Suprapubic skin (tissue), 4 donors: ENCODE measurements around the gene CSH2. TPM values are rescaled to one million over a fixed set of nuclear protein-coding genes. Genes with fewer than 3 reads are reported as not detected.
"Not testable (repeated sequence)": the region's sequence is repeated elsewhere in the genome, so short reads cannot be mapped to it uniquely, and the experiment has no call there.

Source experiments
- DNase-seq, 2 donors: peaks; one replicate each; pipeline ENCODE4 v3.0.0-alpha.2; 2019; ENCODE audit warnings: low spot score in 2 of 2
- H3K27ac ChIP-seq: fragments of 200-600 bp; sonication (generic); one replicate; pipeline ENCODE4 v1.5.1; 2019
- H3K27me3 ChIP-seq: fragments of 200-600 bp; sonication (generic); one replicate; pipeline ENCODE4 v1.5.1; 2019
- H3K36me3 ChIP-seq: fragments of 200-600 bp; sonication (generic); one replicate; pipeline ENCODE4 v1.5.1; 2019
- H3K4me1 ChIP-seq: fragments of 200-600 bp; sonication (generic); one replicate; pipeline ENCODE4 v1.5.1; 2019
- H3K4me3 ChIP-seq: fragments of 200-600 bp; sonication (generic); one replicate; pipeline ENCODE4 v1.5.1; 2019; ENCODE audit warnings: mild to moderate bottlenecking
- H3K9me3 ChIP-seq: fragments of 200-600 bp; sonication (generic); one replicate; pipeline ENCODE4 v1.5.1; 2019
- EP300 ChIP-seq: sonication (generic); formaldehyde crosslinking; IDR thresholded peaks from one replicate; pipeline ENCODE4 v1.6.1; 2017; ENCODE audit warnings: antibody characterized with exemption
- POLR2A ChIP-seq, 2 donors: fragments of 450-650 bp; IDR thresholded peaks; one replicate each; pipeline ENCODE4 v1.6.1; 2017; ENCODE audit warnings: antibody characterized with exemption in 2 of 2, mild to moderate bottlenecking in 2 of 2, moderate library complexity in 2 of 2
- POLR2AphosphoS5 ChIP-seq, 3 donors: sonication (generic); formaldehyde crosslinking; IDR thresholded peaks; one replicate each; pipeline ENCODE4 v1.6.1; 2017; ENCODE audit warnings: antibody characterized with exemption in 3 of 3
- WGBS: methylation state at CpG from one replicate; pipeline ENCODE4 v1.1.5; 2018; 5-methylcytosine and 5-hydroxymethylcytosine counted together
- total RNA-seq, 4 donors: library from RNA; depleted of rRNA; stranded (reverse); fragments of >200 nt; gene quantifications; one replicate each; pipeline ENCODE4 v1.1.0, GENCODE V29; 2016
- TF ChIP-seq, protein P1 (sequence below), 2 donors: fragments of 200-600 bp in 1 of 2; fragments of 450-650 bp in 1 of 2; sonication (generic) in 1 of 2; IDR thresholded peaks; one replicate each; pipeline ENCODE4 v1.5.1; 2016 to 2019; ENCODE audit warnings: antibody characterized with exemption in 2 of 2, mild to moderate bottlenecking in 1 of 2, moderate library complexity in 1 of 2

The CSH2 gene
- not detected for total RNA-seq

DNA sequence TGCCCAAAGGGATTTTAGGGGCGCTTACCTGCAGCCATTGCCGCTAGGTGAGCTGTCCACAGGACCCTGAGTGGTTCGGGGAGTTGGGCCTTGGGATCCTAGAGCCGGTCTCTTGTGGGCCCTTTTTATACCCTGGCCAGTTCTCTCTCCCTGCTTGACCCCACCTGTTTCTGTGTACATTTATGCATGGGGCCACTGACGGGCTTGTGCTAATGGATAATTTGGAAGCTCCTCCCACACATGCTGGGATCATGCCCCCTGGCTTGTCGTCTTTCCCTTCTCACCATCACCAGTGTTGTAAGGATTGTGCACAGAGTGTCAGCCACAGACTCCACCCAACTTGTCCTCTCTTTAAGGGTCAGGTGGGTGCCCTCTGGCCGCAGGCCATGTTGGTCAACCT, at the start of gene CSH2:
Gene CSH2 (minus strand): TSS at position 101 of the 400 bp plus-strand sequence. CDS start 63 bp downstream, at position 38.
- not testable (repeated sequence) for DNase-seq, H3K27me3 ChIP-seq, H3K4me1 ChIP-seq, H3K36me3 ChIP-seq, H3K4me3 ChIP-seq, H3K9me3 ChIP-seq, H3K27ac ChIP-seq
- WGBS: no CpG with 5 or more reads among the region's 7 CpGs

DNA sequence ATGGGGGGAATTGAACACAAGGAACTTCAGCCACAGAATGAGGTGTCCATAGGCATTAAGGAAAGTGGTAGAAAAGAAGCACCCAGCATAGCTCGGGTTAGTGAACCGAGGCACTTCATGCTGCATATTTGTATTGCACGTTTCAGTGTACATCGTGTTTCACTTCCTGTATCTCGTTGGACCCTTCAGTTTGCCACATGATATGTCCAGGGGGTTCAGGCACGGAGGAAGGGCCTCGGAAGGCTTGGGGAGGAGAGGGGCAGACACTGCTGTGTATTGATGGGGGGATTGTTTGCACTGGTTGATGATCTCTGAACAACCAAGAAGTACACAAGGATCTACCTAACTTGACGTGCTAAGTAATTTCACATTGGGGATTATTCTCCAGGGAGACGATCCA, 48.9 kb upstream of the CSH2 start:
- H3K4me1 ChIP-seq, H3K4me3 ChIP-seq, H3K27me3 ChIP-seq, H3K9me3 ChIP-seq, H3K36me3 ChIP-seq, DNase-seq, H3K27ac ChIP-seq: not testable (repeated sequence)
- 72% methylated on average over 9 of the region's 9 CpGs for WGBS

DNA sequence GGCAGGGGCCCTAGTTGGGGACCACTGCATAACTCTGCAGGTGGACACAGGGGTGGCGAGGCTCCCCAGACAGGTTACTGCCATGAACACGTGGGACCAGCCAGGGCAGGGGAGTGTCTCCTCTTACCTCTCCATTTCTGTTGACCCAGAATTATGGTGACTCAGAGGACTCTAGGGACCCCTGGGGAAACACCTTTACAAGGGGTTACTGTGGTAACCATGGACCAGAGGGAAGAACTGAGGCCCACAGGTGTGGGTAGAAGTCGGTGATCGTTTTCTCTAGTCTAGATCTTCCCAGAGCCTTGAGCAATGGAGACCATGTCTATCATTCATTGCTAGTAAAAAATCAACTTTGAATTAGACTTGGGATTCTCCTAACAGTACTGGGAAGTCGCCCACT, 47.3 kb upstream of the CSH2 start:
- not testable (repeated sequence) for H3K27me3 ChIP-seq, H3K4me3 ChIP-seq, H3K27ac ChIP-seq, H3K4me1 ChIP-seq, H3K36me3 ChIP-seq, H3K9me3 ChIP-seq, DNase-seq
- 93% methylated on average over 5 of the region's 5 CpGs for WGBS

DNA sequence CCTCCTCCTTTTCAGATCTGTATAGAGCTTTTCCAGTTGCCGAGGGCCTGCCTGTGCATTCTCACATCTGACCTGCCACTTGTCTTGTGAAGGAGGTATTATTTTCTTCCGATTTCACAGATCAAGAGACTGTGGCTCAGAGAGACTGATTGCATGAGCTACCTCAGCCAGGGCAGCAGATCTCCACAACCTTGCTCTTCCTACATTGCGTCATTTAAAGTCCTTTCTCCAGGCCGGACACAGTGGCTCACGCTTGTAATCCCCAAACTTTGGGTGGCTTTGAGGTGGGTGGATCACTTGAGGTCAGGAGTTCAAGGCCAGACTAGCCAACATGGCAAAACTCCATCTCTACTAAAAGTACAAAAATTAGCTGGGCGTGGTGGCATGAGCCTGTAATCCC, 46.6 kb upstream of the CSH2 start:
- H3K4me1 ChIP-seq, H3K36me3 ChIP-seq, DNase-seq, H3K27ac ChIP-seq, H3K9me3 ChIP-seq, H3K4me3 ChIP-seq, H3K27me3 ChIP-seq: not testable (repeated sequence)
- 77% methylated on average over 6 of the region's 6 CpGs for WGBS

DNA sequence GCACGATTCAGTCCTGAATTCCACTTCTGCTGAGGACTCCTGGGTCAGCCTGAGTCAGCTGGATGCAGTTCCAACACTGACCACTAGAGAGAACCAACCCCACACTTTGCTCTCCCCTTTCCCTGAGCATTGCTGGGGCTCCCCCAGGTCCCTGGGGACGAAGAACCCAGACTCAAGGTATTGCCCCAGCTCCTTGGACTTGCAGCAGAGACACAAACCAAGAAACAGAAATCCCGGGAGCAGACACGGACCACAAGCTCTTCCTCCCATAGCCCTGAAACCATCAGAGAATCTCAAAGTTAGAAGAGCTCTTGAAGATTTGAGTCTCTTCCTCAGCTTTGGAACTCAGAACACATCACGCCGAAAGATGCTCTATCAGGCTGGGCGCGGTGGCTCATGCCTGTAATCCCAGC, 45.8 kb upstream of the CSH2 start:
- no peaks in the 10 kb centered on the region for H3K9me3 ChIP-seq
- H3K27me3 ChIP-seq: no peaks in the 10 kb centered on the region
- H3K4me1 ChIP-seq: peaks cover 4% of the 10 kb centered on the region
- no peak for TF ChIP-seq EP300
- TF ChIP-seq, protein P1, sequence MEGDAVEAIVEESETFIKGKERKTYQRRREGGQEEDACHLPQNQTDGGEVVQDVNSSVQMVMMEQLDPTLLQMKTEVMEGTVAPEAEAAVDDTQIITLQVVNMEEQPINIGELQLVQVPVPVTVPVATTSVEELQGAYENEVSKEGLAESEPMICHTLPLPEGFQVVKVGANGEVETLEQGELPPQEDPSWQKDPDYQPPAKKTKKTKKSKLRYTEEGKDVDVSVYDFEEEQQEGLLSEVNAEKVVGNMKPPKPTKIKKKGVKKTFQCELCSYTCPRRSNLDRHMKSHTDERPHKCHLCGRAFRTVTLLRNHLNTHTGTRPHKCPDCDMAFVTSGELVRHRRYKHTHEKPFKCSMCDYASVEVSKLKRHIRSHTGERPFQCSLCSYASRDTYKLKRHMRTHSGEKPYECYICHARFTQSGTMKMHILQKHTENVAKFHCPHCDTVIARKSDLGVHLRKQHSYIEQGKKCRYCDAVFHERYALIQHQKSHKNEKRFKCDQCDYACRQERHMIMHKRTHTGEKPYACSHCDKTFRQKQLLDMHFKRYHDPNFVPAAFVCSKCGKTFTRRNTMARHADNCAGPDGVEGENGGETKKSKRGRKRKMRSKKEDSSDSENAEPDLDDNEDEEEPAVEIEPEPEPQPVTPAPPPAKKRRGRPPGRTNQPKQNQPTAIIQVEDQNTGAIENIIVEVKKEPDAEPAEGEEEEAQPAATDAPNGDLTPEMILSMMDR (IDR thresholded peaks at IDR 0.05): peak; percentile 94 to 96
- H3K36me3 ChIP-seq: no peaks in the 10 kb centered on the region
- no peak overlapping the region for H3K4me3 ChIP-seq
- H3K27ac ChIP-seq: no peak overlapping the region
- no peak for DNase-seq
- 51% methylated on average over 8 of the region's 8 CpGs for WGBS

DNA sequence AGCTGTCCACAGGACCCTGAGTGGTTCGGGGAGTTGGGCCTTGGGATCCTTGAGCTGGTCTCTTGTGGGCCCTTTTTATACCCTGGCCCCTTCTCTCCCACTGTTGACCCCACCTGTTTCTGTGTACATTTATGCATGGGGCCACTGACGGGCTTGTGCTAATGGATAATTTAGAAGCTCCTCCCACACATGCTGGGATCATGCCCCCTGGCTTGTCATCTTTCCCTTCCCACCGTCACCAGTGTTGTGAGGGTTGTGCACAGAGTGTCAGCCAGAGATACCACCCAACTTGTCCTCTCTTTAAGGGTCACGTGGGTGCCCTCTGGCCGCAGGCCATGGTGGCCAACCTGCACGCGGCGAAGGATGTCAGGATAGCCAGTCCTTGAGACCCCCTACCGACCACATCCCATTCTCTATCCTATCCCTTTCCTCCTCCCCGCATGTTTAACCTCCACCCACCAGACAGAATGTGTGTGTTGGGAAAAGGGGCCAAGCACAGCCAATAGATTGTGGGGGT, 45.4 kb upstream of the CSH2 start, which contains the start of gene GH1:
Gene GH1 (minus strand): TSS at position 51 of the 517 bp plus-strand sequence. CDS start 63 bp downstream, outside the sequence.
- H3K27me3 ChIP-seq, H3K4me1 ChIP-seq, H3K9me3 ChIP-seq, H3K36me3 ChIP-seq, H3K4me3 ChIP-seq, H3K27ac ChIP-seq: not testable (repeated sequence)
- DNase-seq: peak in 1 of 2 donors; percentile 48
- 49% methylated on average over 10 of the region's 10 CpGs for WGBS

DNA sequence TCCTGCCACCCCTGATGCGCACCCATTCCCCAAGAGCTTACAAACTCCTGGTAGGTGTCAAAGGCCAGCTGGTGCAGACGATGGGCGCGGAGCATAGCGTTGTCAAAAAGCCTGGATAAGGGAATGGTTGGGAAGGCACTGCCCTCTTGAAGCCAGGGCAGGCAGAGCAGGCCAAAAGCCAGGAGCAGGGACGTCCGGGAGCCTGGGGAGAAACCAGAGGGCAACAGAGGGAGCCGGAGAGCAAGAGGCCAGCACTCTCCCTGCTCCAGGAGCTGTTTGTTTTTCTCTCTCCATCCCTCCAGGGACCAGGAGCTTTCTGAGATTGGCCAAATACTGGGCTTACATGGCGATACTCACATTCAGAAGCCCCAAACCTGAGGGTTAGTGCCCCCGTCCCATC, 44.8 kb upstream of the CSH2 start:
- Histone ChIP-seq H3K4me1 (peaks cover 4% of the 10 kb centered on the region), H3K27ac (no peak overlapping the region), H3K9me3 (no peaks in the 10 kb centered on the region), H3K4me3 (no peak overlapping the region), H3K27me3 (no peaks in the 10 kb centered on the region), H3K36me3 (no peaks in the 10 kb centered on the region)
- TF ChIP-seq POLR2AphosphoS5 (IDR thresholded peaks at IDR 0.05): no peak
- TF ChIP-seq EP300: no peak
- TF ChIP-seq, protein P1 (IDR thresholded peaks at IDR 0.05): no peak
- TF ChIP-seq POLR2A (IDR thresholded peaks at IDR 0.05): no peak
- peak in 1 of 2 donors; percentile 41 for DNase-seq
- WGBS: 66% methylated on average over 10 of the region's 10 CpGs

DNA sequence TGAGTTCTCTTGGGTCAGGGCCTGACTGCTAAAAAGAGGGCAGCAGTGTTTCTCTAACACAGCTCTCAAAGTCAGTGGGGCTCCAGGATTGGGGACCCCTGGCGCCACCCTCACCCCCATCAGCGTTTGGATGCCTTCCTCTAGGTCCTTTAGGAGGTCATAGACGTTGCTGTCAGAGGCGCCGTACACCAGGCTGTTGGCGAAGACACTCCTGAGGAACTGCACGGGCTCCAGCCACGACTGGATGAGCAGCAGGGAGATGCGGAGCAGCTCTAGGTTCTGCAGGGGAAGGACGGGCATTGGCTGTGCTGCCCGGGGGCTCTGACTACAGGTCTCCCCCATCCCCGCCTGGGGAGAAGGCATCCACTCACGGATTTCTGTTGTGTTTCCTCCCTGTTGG, 44.2 kb upstream of the CSH2 start:
- DNase-seq: peak in 1 of 2 donors; percentile 46
- TF ChIP-seq POLR2A (IDR thresholded peaks at IDR 0.05) (no peak), EP300 (no peak), POLR2AphosphoS5 (IDR thresholded peaks at IDR 0.05) (no peak)
- TF ChIP-seq, protein P1 (IDR thresholded peaks at IDR 0.05): no peak
- WGBS: 80% methylated on average over 10 of the region's 13 CpGs
- H3K27me3 ChIP-seq: no peaks in the 10 kb centered on the region
- peaks cover 4% of the 10 kb centered on the region for H3K4me1 ChIP-seq
- H3K9me3 ChIP-seq: no peaks in the 10 kb centered on the region
- no peaks in the 10 kb centered on the region for H3K36me3 ChIP-seq
- H3K27ac ChIP-seq: no peak overlapping the region
- H3K4me3 ChIP-seq: no peak overlapping the region

DNA sequence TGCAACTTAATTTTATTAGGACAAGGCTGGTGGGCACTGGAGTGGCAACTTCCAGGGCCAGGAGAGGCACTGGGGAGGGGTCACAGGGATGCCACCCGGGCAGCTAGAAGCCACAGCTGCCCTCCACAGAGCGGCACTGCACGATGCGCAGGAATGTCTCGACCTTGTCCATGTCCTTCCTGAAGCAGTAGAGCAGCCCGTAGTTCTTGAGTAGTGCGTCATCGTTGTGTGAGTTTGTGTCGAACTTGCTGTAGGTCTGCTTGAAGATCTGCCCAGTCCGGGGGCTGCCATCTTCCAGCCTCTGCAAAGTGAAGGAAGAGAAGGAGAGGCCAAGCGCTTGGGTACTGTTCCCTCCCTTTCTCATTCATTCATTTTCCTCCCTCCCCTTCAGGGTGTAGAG, 43.7 kb upstream of the CSH2 start:
- DNase-seq: peak in 1 of 2 donors; percentile 17
- not testable (repeated sequence) for H3K4me3 ChIP-seq, H3K9me3 ChIP-seq, H3K4me1 ChIP-seq, H3K27ac ChIP-seq, H3K36me3 ChIP-seq, H3K27me3 ChIP-seq
- WGBS: 81% methylated on average over 7 of the region's 11 CpGs
